GM18873 (cell line): ENCODE results near the gene FAM180B.

Experiments
- ATAC-seq: cut with Tn5 transposase; IDR thresholded peaks from one replicate; pipeline ENCODE4 v1.9.1; 2021; ENCODE audit warnings: mild to moderate bottlenecking, moderate library complexity, moderate number of reproducible peaks; ENCODE audit not compliant: unreplicated experiment, low FRiP score

The FAM180B gene

GRCh38 chr11:47566149-47566698 lies 20.3 kb upstream of the FAM180B start:
- no peak for ATAC-seq

DNA sequence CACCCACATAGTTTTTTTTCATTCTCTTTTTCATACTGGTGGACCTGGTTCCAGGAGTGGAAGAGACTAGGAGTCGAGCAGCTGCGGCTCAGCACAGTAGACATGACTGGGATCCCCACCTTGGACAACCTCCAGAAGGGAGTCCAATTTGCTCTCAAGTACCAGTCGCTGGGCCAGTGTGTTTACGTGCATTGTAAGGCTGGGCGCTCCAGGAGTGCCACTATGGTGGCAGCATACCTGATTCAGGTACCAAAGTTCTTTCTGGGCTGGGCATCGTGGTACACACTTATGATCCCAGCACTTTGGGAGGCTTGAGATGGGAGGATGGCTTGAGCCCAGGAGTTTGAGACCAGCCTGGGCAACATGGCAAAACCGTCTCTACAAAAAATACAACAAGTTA lies 16.8 kb upstream of the FAM180B start:
- no peak for ATAC-seq

DNA sequence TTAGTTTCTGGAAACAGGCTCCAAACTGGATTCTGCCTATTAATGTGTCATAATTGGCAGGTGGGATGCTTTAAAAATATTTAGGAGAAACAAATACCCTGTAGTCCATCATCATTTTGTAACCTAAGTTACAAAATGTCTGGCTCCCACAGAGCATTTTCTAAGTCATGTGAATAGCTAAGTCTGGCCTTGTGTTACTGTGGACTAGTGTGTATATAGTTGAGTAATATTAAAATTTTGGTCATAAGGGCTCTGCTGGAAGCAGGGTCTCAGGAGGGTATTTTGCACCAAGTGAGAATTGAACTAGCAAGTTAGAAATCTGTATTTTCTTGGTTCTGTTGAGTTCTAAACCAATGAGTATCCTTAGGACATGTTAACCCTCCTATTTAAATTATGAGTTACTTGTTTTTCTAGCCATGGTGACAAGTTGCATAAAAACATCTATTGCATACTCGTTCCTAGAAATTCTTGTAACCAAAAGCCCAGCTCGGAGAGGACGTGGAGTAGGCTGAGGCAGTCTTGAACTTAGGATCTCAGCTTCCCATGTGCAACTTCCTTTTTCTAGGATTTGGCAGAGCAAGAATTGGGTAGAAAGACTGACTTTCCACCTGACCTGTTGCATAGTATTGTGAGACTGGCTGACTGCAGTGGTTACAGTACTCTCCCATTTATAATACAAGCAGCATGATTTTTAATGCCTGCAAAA lies 15.7 kb upstream of the FAM180B start:
- ATAC-seq = no peak

DNA sequence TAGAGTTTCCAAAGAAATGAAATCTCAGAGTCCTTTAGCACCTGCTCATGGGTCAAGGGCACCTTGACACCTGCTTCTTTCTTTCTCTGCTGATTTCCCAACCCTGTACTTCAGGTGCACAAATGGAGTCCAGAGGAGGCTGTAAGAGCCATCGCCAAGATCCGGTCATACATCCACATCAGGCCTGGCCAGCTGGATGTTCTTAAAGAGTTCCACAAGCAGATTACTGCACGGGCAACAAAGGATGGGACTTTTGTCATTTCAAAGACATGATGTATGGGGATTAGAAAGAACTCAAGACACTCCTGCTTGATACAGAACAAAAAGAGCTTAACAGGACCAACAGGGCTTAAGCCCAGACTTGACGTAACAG lies 15.1 kb upstream of the FAM180B start:
- no peak for ATAC-seq

- no peak for ATAC-seq
Measured at GRCh38 chr11:47571895-47572294, 14.6 kb upstream of the FAM180B start.

- ATAC-seq = no peak
Measured at GRCh38 chr11:47572715-47573255, 13.7 kb upstream of the FAM180B start.

DNA sequence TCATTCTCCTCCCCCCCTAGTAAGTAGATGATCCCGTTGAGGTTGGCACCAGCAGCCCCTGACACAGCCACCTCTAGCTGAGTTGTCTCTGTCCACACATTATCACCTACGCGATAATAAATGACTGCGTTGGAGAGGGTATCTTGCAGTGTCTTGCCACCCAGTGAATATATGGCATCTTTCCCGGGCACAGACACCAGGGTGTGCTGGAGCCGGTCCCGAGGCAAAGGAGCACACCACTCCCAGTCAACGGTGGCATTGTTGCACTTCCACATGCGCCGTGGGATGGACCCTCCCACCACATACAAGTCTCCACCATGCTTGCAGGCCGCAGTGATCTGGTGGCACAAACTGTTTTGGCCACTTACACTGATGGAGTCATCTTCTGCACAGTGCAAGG lies 13.2 kb upstream of the FAM180B start:
- no peak for ATAC-seq

GRCh38 chr11:47577460-47578041 lies 8.9 kb upstream of the FAM180B start:
- ATAC-seq = no peak

DNA sequence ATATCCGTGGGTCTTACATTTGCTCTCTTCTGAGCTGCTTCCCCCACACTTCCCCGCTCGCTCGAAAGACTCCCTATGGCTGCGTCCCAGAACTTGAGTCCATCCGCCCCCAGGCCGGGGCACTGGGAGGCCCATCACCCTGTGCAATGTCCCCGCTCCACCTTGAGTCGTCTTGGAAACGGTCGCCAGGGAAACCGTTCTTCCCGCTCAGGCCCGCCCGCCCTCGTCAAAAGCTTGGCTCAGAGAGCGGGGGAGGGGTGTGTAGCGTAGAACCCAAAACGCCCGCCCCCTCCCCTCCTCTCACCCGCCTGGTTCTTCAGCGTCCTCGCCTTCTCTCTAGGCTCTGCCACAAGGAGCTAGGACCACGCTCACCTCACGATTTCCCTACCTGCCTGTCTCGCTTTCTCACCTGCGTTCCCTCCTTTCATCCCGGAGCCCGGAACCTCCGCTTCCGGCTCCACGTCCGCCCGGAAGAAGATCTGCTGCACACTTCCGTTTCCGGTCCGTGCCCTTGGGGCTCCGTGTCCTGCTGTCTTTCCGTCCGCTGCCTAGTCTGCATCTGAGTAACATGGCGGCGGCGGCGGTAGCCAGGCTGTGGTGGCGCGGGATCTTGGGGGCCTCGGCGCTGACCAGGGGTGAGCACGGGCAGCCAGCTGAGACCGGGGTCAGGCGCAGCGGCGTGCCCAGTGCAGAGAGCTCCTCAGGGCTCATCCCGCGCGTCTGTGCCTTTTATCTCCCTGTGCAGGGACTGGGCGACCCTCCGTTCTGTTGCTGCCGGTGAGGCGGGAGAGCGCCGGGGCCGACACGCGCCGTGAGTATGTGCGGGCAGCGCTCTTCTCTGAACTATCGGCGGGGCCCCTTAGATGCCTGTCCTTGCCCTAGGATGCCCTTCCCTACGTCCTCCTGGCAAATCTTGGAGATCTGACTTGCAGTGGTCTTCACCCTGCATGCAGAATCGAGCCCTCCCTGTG lies 7.7 kb upstream of the FAM180B start, which contains the start of the genes KBTBD4 and NDUFS3:
TSS of gene KBTBD4 (minus strand) at position 447 of the 971 bp plus-strand sequence. CDS start at position 428, 19 bp downstream.
TSS of gene NDUFS3 (plus strand) at position 551 of the 971 bp plus-strand sequence. CDS start at position 569, 18 bp downstream.
- ATAC-seq = peak; percentile 88

DNA sequence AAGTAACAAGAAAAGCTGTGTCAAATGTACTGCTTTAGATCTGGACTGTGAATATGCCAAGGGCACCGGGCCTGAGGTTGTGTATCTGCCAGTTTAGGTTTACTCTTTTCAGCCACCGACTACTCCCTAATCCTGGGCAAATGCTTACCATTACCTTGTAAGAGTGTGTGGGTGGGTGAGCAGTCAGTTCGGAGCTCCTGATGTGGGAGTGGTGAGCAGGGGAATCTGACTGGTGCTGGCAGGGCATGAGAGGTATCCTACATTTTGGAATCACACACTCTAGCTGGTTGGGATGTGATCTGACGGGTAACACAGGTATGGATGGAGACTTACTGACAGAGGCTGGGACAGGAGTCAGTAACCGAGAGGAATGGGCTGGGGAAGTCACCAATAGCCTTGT lies 2.6 kb upstream of the FAM180B start:
- no peak for ATAC-seq

- ATAC-seq = no peak
Measured at GRCh38 chr11:47587039-47587716, 700 bp downstream of the FAM180B start.

DNA sequence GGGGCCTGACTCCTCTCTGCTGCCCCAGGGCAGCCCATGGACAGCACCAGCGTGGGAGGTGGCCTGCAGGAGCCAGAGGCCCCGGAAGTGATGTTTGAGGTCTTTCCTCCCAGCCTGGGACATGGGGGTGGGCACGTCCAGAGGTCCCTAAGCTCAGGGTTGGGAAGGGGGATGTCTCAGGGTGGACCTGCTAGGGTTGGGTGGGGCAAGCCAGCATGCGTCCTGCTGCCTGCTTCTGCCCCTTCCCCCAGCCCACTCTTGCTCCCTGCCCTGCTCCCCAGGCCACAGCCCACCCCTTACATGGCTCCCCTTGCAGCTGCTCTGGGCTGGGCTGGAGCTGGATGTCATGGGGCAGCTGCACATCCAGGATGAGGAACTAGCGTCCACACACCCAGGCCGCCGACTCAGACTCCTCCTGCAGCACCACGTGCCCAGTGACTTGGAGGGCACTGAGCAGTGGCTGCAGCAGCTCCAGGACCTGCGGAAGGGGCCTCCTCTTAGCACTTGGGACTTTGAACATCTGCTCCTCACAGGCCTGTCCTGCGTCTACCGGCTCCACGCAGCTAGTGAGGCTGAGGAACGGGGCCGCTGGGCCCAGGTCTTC lies 1.3 kb downstream of the FAM180B start:
- ATAC-seq = no peak

DNA sequence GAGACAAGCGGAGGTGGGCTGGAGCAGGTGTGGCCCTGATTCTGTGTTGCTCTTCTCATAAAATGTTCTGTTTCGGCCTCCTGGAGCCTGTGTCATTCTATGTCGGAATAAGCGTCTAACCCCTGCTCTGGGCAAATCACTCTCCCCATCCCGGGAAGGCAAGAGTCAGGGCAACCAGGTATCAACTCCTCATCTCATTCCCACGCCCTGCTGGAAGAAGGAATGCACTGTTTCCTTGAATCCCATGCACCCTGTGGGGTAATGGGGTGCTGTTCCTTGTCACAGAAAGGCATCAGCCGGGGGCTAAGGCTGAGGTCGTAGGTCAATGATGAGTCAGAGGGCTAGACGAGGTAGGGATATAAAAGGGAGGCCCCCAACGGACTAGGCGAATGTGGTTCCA lies 2.6 kb downstream of the FAM180B start:
- no peak for ATAC-seq

GRCh38 chr11:47589584-47589976 lies 3.1 kb downstream of the FAM180B start:
- no peak for ATAC-seq

DNA sequence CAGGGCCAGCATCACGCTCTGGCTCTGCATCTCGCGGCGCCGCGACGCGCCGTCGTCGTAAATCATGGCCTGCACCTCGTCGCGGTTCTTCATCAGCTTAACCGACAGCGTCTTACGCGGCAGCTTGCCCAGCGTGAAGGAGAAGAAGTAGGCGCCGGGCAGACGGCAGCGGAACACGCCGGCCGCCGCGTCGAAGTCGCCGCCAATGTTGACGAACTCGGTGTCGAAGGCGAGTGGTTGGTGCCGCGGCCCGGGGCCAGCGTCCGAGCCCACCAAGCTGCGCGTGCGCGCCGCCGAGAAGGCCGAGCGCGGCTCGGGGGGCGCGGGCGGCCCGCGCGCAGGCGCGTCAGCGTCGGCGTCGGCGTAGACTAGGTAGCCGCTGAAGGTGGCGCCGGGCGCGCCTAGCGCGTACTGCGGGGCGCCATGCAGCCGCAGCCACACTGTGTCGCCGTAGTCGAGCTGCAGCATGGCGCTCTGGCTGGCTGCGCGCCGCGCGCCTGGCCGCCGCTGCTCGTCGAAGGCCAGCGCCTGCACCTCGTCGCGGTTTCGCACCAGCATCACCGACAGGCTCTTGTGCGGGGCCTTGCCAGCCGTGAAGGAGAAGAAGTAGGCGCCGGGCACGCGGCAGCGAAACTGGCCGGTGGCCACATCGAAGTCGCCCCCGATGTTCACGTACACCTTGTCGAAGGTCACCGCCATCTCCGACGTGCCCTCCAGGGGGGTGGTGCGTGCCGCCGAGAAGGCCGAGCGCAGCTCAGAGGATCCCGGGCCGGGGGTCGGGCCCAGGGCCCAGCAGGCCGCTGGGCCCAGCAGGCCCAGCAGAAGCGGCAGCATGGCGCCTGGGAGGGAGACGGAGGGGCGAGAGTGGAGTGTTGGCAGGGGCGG lies 3.7 kb downstream of the FAM180B start:
- no peak for ATAC-seq

GRCh38 chr11:47591764-47592163 lies 5.3 kb downstream of the FAM180B start:
- no peak for ATAC-seq

- ATAC-seq = no peak
Measured at GRCh38 chr11:47592251-47592650, 5.8 kb downstream of the FAM180B start.

DNA sequence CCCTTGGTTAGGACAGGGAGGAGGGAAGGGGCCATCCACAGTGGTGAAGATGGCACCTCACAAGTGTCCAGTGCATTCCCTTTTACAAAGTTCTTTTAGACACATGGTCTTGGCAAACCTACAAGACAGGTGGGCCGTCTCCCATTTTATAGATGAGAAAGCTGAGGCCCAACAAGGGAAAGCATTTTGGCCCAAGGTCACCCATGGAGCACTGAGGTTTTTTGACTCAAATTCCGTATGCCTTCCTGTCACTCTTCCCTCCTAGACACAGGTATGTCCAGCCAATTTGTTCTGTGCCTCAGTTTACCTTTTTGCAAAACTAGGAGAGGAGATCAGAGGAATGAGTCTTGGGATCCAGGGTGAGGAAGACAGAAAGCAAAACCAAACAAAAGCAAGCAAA lies 6.5 kb downstream of the FAM180B start:
- ATAC-seq = no peak
